ENCODE data around the gene EBF4.
"Not testable (repeated sequence)": the region's sequence is repeated elsewhere in the genome, so short reads cannot be mapped to it uniquely, and the experiment has no call there.

The EBF4 gene

DNA sequence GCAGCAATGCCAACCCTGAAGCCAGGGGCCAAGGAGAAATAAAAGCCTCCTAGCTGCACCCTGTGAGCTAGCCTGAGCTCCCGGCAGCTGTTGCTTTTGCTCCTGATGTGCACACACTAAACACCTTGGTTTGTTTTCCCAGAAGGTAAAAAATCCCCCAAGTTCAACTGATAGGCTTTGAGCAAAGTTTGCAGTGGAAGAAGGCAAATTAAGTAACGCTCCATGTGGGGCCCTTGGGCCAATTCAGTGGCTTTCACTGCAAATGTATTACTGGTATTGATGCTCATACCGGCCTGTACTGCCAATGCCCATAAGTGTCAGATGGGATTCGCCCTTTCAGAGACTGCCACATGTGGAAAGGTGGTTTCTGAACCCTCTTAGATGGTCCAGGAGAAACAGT is 19.1 kb upstream of the EBF4 start:
- no peak for DNase-seq (ENCODE audit: low read depth, low spot score)

DNA sequence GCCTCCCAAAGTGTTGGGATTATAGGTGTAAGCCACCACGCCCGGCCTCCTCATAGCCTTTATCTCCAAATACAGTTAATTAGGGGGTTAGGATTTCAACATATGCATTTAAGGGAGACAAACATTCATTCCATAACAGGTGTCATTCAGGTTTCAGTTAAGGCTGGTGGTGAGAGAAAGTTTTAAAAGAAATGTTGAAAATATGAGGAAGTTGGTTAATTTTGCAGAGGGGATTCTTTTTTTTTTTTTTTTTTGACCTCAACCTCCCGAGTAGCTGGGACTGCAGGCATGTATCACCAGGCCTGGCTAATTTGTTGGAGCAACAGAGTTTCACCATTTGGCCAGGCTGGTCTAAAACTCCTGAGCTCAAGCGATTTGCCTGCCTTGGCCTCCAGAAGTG is 12.5 kb upstream of the EBF4 start:
- no peak for DNase-seq (ENCODE audit: low read depth, low spot score)

DNA sequence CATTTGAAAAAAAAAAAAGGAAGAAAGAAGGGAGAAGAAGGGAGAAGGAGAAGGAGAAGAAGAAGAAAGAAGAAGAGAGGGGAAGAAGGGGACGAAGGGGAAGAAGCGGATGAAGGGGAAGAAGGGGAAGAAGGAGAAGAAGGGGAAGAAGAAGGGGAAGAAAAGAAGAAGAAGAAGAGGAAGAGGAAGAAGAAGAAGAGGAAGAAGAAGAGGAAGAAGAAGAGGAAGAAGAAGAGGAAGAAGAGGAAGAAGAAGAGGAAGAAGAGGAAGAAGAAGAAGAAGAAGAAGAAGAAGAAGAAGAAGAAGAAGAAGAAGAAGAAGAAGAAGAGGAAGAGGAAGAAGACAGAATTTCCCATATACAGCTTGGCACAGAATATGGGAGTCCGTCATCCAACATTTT is 10.5 kb upstream of the EBF4 start:
- not testable (repeated sequence) for DNase-seq (ENCODE audit: low read depth, low spot score)

DNA sequence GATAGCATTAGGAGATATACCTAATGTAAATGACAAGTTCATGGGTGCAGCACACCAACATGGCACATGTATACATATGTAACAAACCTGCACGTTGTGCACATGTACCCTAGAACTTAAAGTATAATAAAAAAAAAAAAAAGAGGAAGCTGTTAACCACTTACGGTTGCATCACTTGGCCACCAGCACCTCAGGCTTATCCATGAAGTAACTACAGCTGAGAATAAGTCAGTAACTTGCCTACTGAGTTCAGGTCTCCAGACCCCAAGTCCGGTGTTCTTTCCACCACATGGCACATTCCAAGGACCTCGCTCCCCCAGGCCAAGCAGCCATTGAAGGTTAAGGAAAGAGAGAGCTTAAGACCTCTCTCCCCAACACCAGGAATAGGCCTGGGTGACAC is 7.8 kb upstream of the EBF4 start:
- not testable (repeated sequence) for DNase-seq (ENCODE audit: low read depth, low spot score)

DNA sequence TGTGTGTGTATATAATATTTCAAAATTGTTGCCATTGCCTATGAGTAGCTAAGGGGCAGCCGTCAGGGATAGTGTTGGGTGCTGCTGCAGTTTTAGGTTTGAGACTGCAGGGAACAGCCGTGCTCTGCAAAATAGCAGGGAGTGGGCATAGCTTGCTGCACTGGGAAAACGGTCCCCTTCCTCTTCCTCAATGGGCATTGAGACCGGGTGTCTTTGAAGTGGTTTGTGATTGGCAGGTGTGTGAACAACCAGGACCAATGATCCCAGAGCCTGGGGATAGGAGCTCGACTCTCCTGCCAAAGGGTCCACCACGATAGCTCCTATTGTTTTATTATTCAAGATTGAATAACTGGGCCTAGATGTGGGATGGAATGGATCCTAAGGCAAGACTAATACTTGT is 5.1 kb upstream of the EBF4 start:
- no peak for DNase-seq (ENCODE audit: low read depth, low spot score)

DNA sequence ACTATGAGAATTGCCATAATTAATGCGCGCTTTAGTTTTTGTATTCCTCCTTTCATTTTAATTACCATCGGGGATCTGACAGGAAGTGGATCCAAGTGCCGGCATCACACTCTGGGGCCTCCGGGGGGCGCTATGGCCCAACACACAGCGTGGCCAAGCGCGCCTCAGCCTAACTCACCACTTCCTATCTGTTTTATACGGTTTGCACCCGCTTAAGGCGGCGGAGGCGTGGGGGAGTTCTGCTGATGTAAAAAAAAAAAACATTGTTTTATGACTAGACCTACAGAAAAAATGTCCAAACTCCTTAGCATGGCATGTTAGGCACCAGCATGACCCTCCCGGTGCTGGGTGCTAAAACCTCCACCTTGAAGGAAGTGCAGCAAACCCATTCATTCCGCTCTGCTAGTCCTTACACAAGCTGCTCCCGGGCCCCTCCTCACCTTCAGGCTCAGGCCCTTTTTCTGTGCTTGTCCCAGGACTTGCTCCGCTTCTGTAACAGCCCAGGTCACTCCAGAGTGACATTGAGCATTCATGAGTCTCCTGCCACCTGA is 4.5 kb upstream of the EBF4 start:
- peak; percentile 39 for DNase-seq (ENCODE audit: low read depth, low spot score)

DNA sequence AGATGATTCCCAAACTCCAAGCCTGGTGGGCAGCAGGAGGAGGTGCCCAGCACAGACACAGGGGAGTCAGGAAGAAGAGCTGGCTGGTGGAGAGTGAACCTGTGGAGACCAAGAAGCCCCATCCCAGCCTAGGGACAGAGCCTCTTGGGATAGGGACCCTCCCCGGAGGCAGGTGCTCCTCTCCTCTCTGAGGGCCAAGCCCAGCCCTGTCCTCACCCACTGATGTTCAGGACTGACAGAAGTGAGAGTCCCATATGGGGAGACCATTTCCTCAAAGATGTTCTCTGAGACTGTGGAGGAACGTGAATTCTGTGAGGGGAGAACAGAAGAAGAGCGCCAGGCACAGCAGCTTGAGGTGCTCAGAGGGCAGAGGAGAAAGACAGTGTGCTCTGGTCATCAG is 2.4 kb upstream of the EBF4 start:
- DNase-seq (ENCODE audit: low read depth, low spot score): no peak

DNA sequence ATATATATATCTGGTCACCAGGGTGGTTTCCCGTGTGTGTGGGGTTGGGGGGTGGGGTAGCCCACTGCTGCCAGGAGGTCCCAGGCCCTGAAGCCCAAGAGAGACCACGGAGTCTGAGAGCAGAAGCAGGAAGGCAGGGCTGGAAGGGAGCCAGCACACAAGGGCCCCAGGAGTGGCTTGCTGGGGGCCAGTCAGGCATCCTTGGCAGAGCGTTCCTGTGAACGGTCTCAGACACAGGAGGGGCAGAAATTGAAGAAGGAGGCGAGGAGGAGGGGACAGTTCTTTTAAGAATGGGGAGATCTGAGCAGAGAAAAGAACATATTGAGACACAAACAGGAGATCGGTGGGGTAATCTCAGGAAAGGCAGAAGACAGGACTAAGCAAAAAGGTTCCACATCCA is 1.9 kb upstream of the EBF4 start:
- DNase-seq (ENCODE audit: low read depth, low spot score): no peak

DNA sequence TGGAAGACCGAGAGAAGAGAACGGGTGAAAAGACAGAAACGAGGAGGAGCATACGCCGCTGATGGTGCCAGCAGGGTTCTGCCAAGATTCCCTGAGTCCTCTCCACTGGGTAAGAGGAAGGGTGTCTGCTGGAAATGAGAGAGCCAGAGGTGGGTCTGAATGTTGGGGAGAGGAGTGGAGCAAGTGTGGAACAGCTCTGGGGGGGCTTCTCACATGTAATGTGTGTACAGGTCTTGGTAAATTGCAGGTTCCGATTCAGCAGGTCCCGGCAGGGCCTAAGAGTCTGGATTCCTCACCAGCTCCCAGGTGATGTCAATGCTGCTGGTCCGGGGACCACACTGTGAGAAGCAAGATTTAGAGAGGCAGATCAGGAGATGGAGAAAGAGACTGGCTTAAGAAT is 1.5 kb upstream of the EBF4 start:
- DNase-seq (ENCODE audit: low read depth, low spot score): no peak

DNA sequence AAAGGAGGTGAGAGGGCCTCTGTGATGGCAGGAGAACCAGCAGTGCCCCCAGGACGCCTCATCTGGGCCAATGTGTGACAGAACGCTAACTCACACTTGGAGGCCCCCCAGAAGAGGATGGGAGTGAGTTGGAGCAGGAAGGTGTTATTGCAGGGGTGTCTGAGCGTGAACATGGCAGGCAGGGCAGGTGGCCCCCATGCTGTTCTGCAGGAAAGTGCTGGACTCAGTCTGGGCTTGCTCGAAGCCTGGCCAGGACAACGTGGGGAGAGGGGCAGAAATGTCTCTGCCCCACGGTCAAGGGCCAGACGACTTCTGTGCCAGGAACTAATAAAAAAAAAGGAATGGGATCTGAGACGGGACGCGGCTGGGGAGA is 931 bp upstream of the EBF4 start:
- no peak for DNase-seq (ENCODE audit: low read depth, low spot score)

DNA sequence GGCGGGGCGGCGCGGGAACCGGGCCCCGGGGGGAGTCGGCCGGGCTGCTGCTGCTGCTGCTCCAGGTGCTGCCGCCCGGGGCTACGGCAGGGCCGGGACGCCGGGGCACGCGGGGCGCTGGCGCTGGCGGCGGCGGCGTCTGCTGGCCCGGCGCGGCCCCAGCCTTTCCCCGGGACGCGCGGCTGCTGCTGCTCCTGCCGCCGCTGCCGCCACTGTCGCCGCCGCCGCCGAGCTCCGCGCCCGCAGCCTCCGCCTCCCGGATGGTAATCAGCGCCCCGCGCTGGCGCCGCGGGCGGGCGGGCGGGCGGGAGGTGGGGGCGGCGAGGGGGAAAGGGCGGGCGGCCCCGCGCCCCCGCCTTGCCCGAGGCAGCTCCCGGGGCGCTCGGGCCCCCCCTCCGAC is 306 bp downstream of the EBF4 start:
- DNase-seq (ENCODE audit: low read depth, low spot score): no peak

DNA sequence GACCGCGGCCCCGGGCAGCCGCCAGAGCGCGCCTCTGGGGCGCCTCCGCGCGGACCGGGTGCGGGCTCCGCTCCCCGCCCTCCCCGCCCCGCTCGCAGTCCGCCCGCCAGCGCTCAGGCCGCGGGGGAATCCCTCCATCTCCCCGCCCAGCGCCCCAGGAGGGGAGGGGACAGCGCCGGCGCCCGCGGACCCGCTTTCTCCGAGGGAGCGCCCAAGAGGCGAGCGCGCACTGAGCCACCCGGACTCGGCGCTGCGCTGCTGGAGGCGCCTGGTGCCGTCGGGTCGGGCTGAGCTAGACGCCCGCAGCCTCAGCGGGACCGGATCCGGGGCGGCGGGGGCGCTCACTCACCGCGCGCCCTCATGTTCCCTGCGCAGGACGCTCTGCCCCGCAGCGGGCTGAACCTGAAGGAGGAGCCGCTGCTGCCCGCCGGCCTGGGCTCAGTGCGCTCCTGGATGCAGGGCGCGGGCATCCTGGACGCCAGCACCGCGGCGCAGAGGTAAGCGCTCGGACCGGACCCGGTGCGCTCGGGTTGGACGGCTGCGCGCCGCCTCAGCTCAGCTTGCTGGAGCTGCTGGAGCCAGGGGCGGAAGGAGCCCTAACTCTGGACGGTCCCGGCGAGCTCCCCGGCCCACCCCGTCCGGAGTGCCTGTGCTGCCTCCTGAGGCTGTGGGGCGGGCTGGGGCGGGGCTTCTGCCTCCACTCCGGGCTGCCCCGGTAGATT is 867 bp downstream of the EBF4 start:
- DNase-seq (ENCODE audit: low read depth, low spot score): no peak

DNA sequence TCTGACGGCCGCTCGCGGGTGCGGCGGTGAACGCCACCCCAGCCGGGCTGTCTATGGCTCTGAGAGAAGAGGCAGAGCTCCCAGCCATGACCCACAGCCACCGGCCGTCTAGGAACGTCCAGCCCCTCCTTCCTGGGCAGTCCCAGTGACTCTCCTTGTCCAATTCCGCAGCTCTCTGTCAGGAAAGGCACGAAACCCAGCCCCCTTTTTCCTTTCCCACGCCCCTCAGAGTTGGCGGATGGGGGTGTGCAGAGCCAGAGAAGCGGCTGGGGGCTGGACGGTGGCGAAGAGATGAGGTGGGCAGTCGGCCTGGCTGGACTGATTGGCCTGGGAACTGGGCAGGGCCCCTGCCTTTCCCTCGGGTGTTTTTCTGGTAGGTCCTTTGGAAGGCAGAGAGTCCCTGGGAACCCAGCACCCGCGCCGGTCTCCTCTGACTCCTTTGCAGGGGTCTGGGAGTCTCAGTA is 1.5 kb downstream of the EBF4 start:
- DNase-seq (ENCODE audit: low read depth, low spot score): no peak

DNA sequence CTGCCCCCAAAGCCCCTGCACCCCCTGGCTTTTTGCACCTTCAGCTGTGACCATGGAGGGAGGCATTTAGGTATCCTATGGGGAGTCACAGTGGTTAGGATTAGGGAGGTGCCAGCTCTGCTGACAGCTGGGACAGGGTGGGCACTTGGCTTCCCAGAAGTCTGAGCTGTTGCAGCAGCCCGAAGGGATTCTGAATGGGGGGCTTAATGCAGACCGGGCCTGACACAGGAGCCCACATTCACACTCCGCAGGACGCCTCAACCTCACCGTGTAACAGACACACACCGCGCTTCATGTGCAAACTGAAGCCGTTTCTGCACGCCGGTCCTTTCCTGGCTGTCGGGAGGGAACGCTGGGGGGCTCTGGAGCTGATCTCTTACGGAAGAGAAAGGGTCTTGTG is 1.9 kb downstream of the EBF4 start:
- no peak for DNase-seq (ENCODE audit: low read depth, low spot score)

DNA sequence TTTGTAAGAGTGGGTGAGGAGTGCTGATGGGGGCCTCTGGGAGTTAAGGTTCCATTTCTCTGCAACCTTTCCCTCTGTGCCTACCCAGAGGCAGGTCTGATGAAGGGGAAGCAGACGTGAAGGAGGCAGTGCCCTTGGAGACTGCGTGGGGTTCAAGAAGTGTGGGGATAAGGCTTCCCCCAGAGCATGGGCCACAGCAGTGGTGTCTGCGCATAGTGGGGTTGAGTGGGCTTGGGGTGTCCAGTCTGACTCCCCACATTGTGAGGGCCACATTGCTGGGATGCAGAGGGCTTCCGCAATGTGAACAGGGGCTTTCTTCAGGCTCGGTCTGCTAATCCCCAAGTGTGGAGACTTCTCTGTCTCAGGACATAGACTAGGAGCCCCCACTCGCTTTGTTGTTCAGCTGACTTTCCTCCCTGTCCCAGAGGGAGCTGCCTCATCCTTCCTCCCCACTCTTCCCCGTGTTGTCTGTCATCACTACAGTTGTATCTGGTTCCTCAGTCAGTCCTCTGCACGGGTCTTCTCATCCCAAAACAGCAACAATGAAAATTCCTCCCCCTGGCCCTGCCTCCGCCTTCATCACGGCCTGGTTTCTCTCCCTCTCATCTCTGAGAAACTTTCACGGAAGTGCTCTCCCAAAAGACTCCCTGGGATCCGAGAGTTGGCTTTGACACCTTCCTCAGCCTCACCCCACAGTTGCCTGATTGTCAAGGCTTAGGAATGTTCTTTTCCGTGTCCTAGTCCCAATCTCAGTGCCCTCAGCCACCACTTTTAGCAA is 2.8 kb downstream of the EBF4 start:
- DNase-seq (ENCODE audit: low read depth, low spot score): no peak

DNA sequence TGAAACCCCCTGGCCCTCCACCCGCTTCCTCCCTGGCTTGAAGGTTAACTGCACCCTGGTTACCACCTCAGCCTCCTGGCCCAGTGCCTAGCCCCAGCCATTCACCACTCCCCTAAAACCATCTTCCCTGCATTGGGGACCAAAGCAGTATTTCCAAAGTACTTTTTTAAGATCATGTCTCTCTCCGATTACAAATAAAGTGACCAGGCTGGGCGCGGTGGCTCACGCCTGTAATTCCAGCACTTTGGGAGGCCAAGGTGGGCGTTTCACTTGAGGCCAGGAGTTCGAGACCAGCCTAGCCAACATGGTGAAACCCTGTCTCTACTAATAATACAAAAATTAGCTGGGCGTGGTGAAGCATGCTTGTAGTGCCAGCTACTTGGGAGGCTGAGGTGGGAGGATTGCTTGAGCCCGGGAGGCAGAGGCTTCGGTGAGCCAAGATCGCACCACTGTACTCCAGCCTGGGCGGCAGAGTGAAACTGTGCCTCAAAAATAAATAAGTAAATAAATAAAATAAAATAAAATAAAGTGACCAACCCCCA is 3.5 kb downstream of the EBF4 start:
- DNase-seq (ENCODE audit: low read depth, low spot score): not testable (repeated sequence)

DNA sequence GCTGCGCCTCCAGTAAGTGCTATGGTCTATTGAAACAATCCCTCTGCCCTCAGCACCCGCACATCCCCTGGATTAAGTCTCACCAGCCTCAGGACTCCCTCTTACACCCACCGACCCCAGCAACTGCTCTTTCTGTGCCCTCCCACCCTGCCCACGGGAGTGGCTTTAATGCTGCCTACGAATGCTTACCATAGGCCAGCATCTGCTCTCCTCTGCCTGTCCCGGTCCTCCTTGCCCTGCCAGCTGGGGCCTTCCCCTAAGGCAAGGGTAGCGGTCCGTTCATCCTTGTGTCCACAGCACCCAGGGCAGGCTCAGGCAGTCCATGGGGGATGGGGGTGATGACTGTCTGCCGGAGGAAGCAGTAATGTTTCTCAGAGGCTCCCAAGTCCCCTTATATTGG is 4.1 kb downstream of the EBF4 start:
- DNase-seq (ENCODE audit: low read depth, low spot score): no peak

DNA sequence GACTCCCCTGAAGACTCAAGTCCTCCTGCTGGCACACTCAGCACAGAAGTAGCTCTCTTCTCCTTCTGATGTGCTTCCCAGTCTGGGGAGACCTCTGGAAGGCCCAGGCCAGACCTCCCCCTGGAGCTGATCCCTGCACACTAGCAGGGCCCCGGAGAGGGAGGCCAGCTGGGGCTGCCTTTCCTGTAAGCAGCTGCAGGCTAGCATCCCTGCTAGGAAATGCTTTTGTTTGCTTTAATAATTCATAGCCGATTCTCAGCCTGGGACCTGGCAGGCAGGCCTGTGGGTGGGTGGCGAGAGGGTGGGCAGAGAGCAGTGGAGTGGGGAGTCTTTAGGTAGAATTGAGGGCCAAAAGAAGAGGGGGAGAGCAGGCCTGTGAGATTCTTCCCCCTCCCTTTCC is 5.2 kb downstream of the EBF4 start:
- DNase-seq (ENCODE audit: low read depth, low spot score): no peak

DNA sequence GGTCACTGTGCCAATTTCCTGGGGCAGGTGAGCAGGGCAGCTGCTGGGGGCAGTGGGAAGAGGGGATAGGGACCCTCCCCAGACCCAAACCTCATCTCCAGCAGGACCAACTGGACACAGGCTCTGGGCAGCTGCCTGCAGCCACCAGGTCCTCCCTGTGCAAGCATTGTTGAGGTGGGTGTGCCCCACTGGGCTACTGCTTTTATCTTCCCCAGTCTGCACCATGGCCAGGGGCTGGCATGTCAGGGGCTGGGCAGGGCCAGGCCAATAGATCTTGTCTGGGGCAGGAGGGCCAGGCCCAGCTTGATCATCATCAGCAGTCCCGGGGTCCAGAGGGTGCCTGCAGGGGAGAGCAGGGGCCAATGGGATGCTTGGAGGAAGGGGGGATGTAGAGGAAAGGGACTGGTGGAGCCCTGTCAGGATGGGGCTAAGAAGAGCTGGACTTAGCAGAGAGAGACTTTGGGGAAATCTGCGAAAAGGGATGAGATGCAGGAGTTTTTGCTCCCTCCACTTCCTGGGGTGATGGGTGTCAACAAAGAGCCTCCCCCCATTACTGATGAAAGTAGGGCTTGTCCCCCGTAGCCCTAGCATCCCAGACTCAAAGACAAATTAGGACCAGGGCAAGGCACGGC is 5.7 kb downstream of the EBF4 start:
- no peak for DNase-seq (ENCODE audit: low read depth, low spot score)

DNA sequence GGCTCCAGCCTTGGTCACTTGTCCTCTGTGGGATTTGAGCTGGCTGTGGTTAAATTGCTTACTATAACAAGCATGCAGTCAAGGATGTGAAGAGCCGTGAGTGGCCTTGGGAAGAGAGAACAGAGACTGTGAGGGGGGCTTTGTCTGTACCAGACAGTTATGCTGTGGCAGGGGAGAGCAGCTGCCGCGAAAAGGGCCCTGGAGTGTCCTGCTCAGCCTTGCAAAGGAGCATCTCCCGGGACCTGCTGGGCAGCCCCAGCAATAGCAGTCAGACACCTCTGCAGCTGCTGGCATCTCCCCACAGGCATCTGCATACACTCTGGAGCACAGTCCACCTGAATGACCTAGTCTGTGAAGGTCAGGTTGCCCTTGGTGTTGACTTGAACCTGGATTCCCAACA is 6.3 kb downstream of the EBF4 start:
- DNase-seq (ENCODE audit: low read depth, low spot score): no peak

DNA sequence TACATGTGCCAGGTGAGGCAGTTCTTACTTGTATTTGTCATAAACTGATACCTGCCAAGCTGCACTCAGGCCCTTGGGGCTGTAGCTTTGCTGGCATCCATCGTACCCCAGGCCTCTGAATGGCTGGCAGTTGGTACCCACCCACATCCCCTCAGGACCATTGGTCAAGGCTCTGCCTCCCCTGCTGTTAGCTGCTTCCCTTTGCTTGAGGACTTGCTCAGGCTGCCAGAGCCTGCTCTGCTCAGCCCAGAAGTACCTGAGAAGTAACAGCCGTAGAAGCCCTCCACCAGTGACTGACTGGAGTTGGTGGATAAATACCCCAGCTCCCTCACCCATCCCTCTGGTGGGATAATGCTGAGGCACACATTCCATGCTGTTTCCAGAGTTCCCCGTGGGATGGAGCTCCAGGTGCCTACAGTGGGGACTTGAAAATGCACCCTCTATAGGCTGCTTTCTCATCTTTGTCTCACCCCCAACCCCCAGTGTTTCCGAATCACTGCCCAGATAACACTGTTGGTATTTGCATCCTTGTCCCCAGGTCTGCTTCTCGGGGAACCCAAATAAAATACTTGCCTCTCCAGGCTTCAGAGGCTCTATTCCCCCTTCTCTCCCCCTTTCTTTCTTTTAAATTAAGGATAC is 7.3 kb downstream of the EBF4 start:
- no peak for DNase-seq (ENCODE audit: low read depth, low spot score)
